Testis (tissue), 2 donors: ENCODE data around the gene CD200R1.

Source experiments
- POLR2A ChIP-seq: fragments of 450-650 bp; IDR thresholded peaks from one replicate; pipeline ENCODE4 v1.6.1; 2017; ENCODE audit warnings: antibody characterized with exemption, mild to moderate bottlenecking, moderate library complexity
- TF ChIP-seq, protein P1 (sequence below), 3 experiments: fragments of 450-650 bp in 2 of 3; fragments of 200-600 bp in 1 of 3; sonication (generic) in 1 of 3; IDR thresholded peaks; one replicate each; pipeline ENCODE4 v1.5.1; 2016 to 2019; ENCODE audit warnings: antibody characterized with exemption in 3 of 3, mild to moderate bottlenecking in 2 of 3, moderate library complexity in 1 of 3

DNA sequence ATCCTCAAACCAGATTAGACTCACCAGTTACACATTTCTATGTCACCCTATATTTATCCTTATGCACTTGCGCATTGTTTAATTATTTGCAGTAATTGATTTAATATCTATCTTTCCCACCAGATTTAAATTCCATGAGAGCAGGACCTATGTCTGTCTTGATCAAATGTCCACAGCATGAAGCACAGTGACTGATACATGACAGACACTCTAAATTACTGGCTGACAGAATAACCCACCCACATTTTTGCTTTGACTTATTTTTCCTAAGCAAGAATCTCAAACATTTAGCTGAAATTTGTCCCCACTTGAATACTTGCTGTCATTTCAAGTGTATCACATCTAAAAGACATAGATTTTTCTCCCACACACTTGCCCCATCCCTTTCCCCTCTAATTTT lies 7.5 kb downstream of the CD200R1 start:
- TF ChIP-seq, protein P1, sequence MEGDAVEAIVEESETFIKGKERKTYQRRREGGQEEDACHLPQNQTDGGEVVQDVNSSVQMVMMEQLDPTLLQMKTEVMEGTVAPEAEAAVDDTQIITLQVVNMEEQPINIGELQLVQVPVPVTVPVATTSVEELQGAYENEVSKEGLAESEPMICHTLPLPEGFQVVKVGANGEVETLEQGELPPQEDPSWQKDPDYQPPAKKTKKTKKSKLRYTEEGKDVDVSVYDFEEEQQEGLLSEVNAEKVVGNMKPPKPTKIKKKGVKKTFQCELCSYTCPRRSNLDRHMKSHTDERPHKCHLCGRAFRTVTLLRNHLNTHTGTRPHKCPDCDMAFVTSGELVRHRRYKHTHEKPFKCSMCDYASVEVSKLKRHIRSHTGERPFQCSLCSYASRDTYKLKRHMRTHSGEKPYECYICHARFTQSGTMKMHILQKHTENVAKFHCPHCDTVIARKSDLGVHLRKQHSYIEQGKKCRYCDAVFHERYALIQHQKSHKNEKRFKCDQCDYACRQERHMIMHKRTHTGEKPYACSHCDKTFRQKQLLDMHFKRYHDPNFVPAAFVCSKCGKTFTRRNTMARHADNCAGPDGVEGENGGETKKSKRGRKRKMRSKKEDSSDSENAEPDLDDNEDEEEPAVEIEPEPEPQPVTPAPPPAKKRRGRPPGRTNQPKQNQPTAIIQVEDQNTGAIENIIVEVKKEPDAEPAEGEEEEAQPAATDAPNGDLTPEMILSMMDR (IDR thresholded peaks at IDR 0.05): no peak
- TF ChIP-seq POLR2A: no peak
